GM21576 (cell line): ENCODE data around the gene TUBGCP6.

Experiments used
- ATAC-seq: cut with Tn5 transposase; IDR thresholded peaks from one replicate; pipeline ENCODE4 v1.9.1; 2021; ENCODE audit warnings: mild to moderate bottlenecking, moderate library complexity; ENCODE audit not compliant: unreplicated experiment

The TUBGCP6 gene

DNA sequence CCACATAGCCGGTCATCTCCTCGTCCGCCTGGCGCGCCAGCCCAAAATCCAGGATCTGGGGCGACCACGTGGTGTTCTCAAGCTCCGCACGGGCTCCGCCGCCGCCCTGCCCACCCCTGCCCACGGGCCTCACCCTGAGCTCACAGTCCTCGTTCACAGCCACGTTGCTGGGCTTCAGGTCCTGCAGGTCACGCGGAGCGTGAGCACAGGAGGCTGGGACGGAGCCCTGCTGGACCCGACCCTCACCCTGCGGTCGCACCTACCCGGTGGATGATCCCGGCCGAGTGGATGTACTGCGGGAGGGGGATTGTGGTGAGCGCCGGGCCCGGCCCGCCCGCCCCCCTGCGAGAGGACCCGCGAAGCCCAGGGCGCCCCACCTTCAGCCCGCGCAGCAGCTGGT, 22.2 kb upstream of the TUBGCP6 start:
- ATAC-seq, result no peak

- ATAC-seq, result no peak
These were observed 20.3 kb upstream of the TUBGCP6 start for GRCh38 chr22:50264946-50265669.

DNA sequence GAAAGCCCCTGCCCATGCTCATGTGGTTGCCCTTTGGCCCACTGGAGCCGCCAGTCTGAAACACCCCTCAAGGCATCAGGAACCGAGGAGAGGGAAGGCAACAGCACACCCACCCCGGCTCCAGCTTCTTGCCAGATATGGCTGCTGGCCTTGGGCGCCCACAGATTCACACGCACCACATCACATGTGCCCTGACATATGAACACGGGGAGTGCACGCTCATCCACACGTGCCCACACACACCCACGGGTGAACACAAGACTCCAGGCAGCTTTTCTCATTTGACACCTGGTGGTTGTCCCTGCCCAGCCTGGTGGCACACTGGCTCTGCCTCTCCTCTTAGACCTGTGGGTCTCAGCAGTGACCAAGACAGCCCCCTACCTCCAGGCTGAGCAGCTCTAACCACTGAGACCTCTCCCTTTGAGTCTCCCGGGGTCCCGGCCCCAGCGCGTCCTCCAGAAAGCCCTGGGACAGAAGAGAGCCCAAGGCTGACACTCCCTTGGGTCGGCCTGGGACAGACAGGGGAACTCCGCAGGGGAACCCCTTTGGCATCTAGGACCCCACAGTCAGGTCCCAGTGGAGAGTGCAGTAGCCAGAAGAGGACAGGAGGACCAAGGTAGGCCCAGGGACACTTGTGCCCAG, 19.4 kb upstream of the TUBGCP6 start:
- ATAC-seq, result no peak

- no peak for ATAC-seq
These were observed 18.3 kb upstream of the TUBGCP6 start for GRCh38 chr22:50262973-50263617.

- no peak for ATAC-seq
These were observed 17.7 kb upstream of the TUBGCP6 start for GRCh38 chr22:50262460-50262911.

- no peak for ATAC-seq
These were observed 17.0 kb upstream of the TUBGCP6 start, which contains the start of gene MAPK12 for GRCh38 chr22:50261615-50262459. Gene MAPK12, minus strand, starts transcription at chr22:50261683. Its CDS starts 174 bp downstream, at chr22:50261509.

GRCh38 chr22:50260801-50261614, 16.2 kb upstream of the TUBGCP6 start:
- no peak for ATAC-seq

DNA sequence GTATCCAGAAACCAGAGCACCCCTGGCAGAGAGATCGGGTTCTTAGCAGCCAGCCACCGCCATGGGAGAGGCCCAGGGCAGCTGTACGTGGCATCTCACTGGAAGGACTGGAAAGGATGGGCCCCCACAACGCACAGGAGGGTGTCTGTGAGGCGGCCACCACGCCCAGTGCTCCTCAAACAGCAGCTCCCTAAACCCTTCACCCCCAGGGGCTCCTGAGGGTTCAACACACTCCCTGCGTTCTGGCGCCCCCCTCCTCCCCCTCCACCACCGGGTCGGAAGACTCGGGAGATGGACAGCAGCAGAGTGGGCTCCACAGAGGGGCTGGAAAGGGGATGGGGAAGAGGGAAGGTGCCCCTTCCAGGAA, 15.6 kb upstream of the TUBGCP6 start:
- no peak for ATAC-seq

GRCh38 chr22:50259302-50259701, 14.5 kb upstream of the TUBGCP6 start:
- ATAC-seq, result no peak

GRCh38 chr22:50258361-50259292, 13.8 kb upstream of the TUBGCP6 start:
- ATAC-seq, result no peak

GRCh38 chr22:50257451-50258360, 12.9 kb upstream of the TUBGCP6 start:
- no peak for ATAC-seq

DNA sequence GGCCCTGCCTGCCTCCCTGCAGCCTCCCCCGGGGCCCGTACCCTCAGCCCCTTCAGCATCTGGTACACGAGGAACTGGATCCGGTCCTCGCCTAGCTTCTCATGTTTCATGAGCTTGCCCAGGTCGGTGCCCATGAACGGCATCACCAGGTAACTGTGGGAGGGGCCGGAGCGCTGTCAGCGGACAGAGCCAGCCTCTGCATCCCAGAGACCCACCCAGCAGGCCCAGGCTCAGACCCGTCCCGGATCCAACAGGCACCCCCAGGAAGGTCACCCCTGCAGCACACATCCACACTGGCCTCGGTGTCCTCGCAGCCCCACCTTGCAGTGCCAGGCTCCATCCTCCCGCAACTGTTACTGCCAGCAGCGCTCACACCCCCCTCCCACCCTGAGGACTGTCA, 12.2 kb upstream of the TUBGCP6 start:
- ATAC-seq, result no peak

- no peak for ATAC-seq
These were observed 11.5 kb upstream of the TUBGCP6 start for GRCh38 chr22:50256258-50256862.

DNA sequence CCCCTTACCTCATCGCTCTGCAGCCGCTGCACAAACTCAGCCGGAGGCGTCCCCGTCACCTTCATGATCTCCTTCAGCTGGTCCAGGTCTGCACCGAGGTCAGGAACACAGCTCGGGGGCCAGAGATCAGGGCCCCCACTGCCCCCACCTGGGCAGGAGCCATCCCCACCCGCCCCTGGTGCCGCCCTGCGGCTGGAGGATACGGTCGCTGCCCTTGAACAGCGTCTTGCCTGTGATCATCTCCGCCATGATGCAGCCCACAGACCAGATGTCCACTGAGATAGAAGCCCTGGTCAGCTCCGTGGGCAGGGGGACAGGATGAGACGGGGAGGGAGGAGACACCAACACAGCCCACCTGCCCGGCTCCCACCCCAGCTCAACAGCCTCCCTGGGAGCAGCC, 10.8 kb upstream of the TUBGCP6 start:
- no peak for ATAC-seq

GRCh38 chr22:50255099-50255498, 10.3 kb upstream of the TUBGCP6 start:
- no peak for ATAC-seq

DNA sequence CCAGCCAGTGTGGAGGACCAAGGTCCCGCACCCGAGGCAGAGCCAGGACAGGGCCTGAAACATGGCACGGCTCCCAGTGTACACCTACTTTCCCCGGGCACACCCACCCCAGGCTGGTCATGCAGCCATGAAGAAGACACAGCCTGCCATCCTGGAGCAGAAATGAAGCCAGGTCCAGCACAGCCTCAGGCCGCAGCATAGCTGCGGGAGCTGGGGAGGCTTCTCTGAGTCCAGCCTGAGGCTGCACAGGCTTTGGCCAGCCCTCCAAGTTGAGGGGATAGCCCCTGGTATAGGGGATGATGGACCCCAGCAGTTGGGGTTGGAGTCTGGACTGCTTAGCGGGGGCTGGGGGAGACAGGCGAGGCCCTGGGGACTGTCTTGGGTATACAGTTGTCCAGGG, 9.1 kb upstream of the TUBGCP6 start:
- ATAC-seq, result no peak

- ATAC-seq, result no peak
These were observed 8.5 kb upstream of the TUBGCP6 start for GRCh38 chr22:50253046-50253915.
